Left hindlimb (tissue), 1 donor: ENCODE results near the gene PGAM5.
"Not testable (repeated sequence)": the region's sequence is repeated elsewhere in the genome, so short reads cannot be mapped to it uniquely, and the experiment has no call there.

ENCODE experiments used
- DNase-seq: peaks from one replicate; pipeline ENCODE4 v3.0.0-alpha.2; 2018

The PGAM5 gene

DNA sequence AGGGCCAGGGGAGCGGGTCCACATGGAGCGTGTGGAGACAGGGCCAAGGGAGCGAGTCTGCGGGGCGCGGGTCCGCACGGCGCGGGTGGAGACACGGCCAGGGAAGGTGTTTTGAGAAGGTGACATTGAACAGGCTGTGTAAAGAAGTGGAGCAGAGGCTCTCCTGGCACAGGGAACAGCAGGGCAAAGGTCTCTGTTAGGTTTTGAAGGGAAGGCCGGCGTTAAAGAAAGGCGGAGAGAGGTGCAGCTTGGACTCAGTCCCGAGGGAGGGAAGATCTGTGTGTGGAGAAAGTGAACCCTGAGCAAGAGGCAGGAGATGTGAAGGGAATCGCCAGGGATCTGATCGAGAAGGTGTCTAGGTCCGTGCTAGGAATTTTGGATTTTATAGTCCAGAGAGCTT is 21.4 kb upstream of the PGAM5 start:
- DNase-seq, result no peak

DNA sequence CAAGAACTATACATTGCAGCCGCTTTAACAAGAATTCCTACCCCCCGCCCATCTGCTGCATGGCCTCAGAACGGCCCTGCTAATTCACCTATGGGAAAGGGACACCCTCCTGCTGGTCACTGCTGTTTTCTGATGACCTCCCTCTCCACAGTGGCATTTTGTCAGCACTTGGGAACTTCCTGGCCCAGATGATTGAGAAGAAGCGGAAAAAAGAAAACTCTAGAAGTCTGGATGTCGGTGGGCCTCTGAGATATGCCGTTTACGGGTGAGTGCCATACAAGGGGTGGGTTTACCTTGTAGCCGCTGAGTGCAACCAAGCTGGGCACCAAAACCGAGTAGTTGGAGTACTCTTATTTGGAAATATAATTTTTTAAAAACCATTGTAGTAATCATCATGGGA is 20.5 kb upstream of the PGAM5 start:
- DNase-seq, result no peak

DNA sequence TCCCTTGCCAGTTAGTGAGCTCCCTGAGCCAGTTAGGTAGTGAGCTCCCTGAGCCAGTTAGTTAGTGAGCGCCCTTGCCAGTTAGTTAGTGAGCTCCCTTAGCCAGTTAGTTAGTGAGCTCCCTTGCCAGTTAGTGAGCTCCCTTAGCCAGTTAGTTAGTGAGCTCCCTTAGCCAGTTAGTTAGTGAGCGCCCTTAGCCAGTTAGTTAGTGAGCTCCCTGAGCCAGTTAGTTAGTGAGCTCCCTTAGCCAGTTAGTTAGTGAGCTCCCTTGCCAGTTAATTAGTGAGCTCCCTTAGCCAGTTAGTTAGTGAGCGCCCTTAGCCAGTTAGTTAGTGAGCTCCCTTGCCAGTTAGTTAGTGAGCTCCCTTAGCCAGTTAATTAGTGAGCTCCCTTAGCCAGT is 18.6 kb upstream of the PGAM5 start:
- DNase-seq, result not testable (repeated sequence)

DNA sequence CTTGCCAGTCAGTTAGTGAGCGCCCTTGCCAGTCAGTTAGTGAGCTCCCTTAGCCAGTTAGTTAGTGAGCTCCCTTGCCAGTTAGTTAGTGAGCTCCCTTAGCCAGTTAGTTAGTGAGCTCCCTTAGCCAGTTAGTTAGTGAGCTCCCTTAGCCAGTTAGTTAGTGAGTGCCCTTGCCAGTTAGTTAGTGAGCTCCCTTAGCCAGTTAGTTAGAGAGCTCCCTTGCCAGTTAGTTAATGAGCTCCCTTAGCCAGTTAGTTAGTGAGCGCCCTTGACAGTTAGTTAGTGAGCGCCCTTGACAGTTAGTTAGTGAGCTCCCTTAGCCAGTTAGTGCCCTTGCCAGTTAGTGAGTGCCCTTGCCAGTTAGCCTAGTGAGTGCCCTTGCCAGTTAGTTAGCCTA is 15.8 kb upstream of the PGAM5 start:
- DNase-seq, result not testable (repeated sequence)

DNA sequence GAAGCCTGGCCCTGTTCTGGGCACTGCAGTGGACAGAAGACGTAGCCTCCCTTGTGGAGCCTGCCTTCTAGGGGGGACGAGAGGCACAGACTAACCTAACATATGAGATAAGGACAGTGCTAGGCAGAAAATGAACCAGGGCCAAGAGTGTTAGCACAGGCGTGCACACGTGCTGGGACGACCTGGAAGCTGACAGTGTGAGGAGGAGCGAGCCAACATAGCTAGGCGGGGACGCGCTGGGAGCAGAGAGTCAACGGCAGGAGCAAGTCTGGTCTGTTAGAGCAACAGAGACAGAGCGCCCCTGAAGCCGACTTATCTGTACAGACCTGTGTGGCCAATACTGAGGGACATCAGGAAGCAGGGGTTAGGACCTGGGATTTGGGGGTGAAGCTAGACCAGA is 15.2 kb upstream of the PGAM5 start:
- DNase-seq, result no peak

DNA sequence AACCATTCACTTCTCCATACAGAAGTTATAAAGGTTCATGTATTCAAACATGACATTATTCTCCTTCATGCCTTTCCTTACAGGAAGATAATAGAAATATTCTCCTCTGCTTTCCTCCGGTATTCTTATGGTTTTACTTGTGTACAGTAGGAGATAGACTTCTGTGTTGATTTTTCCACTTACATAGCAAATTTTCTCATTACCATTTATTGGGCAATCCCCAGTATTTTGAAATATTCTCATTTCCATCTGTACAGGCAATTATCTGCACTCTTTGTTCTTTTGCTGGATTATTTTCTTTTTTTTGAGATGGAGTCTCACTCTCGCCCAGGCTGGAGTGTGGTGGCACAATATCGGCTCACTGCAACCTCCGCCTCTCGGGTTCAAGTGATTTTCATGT is 12.3 kb upstream of the PGAM5 start:
- DNase-seq, result no peak

DNA sequence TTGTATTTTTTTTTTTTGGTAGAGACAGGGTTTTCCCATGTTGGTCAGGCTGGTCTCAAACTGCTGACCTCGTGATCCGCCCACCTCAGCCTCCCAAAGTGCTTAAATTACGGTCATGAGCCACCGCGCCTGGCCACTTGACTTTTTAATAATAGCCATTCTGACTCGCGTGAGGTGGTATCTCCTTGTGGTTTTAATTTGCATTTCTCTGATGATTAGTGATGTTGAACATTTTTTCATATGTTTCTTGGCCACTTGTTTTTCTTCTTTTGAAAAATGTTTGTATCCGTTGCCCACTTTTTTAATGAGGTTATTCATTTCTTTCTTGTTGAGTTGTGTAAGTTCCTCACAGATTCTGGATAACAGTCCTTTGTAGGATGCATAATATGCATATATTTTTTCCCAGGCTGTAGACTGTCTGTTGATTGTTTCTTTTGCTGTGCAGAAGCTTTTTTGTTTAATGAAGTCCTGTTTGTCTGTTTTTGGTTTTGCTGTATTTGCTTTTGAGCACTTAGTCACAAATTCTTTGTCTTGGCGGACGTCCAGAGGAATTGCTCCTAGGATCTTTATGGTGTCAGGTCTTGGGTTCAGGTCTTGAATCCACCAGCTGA is 10.3 kb upstream of the PGAM5 start:
- DNase-seq, result no peak

DNA sequence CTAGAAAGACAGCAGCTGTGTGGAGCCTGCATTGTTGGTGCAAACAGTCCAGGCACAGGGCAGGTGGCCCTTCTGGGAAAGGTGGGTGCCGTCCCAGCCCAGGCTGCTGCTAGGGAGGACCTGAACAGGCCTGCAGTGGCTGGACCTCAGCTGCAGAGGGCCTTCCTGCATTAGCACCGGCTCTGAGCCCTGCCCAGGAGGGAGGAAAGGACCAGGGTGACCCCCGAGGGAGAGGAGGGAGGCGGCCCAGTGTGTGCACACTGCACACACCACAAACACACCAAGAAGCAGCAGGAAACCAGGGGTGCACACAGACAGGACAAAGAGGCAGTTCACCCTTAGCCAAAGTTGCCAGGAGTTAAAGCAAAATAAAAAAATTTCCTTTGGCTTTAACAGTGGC is 8.0 kb upstream of the PGAM5 start:
- no peak for DNase-seq

DNA sequence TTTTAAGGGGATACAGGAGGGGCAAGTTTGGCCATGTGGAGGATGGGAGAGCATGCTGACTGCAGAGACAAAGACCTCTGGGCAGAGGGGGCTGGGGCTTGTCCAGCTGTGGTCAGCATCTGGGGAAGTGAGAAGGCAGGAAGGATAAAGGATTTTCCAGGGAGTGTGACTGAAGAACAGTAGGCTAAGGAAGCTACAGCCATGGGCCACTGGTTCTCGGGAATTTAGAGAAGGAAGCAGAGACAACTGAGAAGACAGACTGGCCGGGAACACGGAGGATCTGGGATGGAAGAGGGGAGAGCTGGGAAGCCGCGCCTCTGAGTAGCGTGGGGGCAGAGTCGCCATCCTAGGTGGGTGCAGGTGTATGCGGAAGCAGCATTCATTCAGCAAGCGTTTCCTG is 7.0 kb upstream of the PGAM5 start:
- no peak for DNase-seq

DNA sequence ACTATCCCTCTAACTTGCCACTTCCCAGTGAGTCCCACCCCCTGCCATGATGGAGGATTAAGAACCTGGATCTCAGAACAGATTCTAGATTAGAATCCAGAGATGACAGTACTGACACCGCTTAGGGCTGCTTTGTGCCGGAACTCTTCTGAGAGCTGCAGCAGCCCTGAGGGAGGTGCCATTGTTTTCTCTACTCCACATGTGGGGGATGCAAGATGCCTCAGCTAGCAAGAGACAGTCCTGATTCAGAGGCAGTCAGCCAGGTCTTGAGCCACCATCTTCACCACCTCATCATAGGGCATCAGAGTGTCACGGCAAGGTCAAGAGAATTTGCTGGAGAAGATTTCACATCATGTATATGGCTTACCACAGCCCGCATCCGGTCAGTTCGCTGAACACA is 3.4 kb upstream of the PGAM5 start:
- DNase-seq, result no peak

DNA sequence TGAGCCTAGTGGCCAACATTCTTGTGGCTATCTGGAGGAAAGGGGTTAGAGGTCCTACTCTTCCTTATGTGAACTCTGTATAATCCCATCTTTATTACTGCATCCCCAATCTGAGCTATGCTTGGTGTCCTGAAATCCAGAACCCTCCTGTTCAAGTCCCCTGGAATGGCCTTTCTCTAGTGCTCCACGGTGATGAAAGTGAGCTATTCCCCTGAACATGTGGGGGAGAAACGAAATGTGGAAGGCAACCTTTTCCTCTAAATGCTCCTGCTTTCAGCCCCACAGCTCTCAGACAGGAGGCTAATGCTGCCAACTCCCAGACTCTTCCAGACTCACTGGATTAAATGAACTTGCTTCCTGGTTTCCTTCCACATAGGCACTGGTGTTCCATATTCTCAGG is 2.5 kb upstream of the PGAM5 start:
- no peak for DNase-seq

DNA sequence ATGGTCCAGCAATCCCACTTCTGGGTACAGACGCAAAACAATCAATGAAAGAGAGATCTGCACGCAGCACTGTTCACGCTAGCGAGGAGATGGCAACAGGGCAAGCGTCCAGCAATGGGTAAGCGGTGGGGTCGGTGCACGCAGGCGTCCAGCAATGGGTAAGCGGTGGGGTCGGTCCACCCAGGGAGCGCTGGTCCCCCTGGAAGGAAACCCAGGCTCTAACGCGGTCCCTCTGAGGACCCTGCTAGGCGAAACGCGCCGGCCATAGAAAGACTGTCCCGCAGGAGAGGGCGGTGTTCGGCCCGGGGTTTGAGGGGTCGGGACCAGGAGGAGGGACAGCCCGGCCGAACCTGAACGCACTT is 618 bp upstream of the PGAM5 start:
- peak; percentile 44 for DNase-seq

DNA sequence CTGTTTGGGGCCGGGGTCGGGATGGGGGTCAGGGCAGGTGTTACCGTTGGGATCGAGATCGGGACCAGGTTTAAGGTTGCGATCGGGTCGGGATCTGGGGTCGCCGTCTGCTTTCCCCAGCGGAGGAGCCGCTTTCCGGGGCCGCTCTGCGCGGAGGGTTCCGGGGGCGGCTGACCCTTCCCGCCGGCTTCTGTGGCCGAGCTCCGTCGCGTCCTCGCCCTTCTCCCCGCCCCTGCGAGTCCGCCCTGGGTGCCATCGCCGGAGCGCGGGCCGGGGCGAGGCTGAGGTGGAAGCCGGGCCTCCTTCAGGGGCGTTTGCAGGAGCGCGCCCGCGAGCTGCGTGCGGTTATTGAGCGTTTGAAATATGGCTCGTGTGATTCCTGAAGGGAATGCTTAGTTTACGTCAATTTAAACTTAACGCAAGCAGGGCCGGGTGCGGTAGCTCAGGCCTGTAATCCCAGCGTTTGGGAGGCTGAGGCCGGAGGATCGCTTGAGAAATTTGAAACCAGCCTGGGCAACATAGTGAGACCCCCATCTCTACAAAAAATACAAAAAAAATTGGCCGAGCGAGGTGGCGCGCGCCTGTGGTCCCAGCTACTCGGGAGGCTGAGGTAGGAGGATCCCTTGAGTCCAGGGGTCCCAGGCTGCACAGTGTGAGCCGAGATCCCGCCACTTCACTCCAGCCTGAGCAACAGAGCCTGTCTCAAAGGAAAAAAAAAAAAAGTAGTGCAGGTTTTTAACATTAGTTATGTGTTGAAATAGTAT is 620 bp downstream of the PGAM5 start:
- no peak for DNase-seq

DNA sequence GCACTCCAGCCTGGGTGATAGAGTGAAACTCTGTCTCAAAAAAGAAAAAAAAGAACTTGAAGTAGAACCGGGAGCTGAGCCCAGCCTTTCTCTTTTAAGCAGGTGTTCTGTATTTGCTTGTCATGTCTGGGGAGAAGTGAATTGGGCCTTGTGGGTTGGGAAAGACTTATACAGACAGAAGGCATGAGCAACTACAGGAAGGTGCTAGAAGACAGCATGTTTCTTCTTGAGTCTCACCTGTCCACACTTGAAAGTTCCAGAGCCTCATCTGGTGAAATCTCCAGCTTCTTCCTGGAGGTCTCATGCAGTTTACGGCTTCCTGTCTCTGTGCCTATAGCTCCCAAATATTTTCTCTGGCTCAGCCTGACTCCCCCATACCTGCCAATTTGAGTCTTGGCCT is 2.5 kb downstream of the PGAM5 start:
- no peak for DNase-seq

DNA sequence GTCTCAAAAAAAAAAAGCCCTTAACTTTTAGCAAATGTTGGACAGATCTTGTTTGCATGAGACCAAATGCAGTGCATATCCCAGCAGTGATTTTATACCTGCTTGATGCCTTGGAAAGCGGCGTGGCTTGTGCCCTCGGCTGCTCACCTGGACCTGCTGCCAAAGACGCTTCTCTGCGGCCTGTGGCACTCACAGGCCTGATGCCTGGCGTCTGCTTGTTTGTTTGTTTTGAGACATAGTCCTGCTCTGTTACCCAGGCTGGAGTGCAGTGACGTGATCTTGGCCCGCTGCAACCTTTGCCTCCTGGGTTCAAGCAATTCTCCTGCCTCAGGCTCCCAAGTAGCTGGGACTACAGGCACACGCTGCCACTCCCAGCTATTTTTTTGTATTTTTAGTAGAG is 5.2 kb downstream of the PGAM5 start:
- no peak for DNase-seq

DNA sequence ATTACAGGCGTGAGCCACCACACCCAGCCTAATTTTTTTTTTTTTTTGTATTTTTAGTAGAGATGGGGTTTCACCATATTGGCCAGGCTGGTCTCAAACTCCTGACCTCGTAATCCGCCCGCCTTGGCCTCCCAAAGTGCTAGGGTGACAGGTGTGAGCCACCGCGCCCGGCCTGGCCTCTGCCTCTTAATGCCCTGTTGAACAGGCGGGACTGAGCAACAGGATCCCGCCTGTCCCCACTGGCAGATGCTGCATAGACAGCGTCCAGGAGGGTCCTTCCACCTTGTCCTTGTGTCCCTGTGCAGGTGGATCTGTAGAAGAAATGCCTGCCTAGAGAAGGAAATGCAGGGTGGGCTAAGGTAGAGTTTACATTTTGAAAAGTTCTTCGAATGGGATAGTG is 5.7 kb downstream of the PGAM5 start:
- no peak for DNase-seq

DNA sequence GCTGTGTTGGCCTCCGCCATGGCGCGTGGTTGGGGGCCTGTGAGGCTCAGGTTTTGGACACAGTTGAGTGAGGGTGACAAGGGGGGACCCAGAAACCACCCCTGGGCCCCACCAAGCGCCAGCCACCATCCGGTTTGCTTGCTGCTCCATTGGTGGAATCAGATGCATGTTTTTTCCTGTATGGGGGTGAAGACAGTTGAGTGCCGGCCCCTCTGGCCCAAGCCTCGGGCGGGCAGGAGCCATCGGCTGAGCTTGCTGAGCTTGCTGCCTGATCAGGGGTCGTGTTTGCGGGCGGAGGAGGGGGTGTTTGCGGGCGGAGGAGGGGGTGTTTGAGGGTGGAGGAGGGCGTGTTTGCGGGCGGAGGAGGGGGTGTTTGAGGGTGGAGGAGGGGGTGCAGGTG is 6.4 kb downstream of the PGAM5 start:
- no peak for DNase-seq

DNA sequence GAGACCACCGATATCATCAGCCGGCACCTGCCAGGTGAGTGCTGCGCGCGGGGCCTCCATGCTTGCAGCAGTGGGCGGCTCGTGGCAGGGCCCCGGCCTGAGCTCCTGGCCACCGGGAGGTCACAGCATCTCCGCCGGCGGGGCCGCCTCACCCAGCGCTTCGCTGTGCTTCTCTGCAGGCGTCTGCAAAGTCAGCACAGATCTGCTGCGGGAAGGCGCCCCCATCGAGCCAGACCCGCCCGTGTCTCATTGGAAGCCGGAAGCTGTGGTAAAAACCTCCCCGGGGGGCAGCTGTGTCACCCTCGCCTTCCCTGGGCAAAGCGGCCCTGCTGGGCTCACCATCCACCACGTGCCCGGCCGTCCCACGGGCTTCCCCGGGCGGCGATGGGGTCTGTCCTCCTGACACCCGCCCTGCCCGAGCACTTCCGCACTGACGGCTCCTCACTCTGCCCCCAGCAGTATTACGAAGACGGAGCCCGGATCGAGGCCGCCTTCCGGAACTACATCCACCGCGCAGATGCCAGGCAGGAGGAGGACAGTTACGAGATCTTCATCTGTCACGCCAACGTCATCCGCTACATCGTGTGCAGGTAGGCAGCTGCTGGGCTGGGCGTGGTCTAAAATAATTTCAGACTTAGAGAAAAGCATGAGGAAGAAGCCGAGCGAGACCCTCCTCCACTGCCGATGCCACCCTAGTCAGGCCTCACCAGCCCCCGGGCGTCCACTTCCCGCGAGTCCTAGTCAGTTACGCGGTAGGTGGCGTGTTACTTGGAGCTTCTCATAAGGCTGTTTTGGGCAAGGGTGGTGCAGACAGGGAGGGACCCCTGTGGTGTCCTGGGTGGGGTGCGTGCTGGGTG is 7.1 kb downstream of the PGAM5 start:
- no peak for DNase-seq

DNA sequence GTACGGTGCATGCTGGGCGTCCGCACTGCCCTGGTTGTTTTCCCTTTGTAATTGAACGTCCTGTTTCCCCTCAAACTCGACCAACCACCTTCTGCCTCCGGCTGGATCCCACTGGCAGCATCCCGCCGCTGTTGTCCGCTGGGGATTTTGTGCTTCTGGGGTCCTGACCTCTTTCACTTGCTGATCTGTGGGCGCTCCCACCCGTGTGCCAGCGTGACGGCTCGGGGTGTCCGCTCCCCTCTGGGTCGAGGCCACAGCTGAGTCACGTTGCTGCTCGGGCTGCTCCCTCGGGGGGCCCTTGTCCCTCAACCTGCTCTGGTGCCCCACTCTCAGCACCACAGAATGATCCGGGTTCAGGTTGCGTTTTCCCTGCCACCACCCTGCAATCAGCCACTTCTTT is 8.0 kb downstream of the PGAM5 start:
- no peak for DNase-seq

DNA sequence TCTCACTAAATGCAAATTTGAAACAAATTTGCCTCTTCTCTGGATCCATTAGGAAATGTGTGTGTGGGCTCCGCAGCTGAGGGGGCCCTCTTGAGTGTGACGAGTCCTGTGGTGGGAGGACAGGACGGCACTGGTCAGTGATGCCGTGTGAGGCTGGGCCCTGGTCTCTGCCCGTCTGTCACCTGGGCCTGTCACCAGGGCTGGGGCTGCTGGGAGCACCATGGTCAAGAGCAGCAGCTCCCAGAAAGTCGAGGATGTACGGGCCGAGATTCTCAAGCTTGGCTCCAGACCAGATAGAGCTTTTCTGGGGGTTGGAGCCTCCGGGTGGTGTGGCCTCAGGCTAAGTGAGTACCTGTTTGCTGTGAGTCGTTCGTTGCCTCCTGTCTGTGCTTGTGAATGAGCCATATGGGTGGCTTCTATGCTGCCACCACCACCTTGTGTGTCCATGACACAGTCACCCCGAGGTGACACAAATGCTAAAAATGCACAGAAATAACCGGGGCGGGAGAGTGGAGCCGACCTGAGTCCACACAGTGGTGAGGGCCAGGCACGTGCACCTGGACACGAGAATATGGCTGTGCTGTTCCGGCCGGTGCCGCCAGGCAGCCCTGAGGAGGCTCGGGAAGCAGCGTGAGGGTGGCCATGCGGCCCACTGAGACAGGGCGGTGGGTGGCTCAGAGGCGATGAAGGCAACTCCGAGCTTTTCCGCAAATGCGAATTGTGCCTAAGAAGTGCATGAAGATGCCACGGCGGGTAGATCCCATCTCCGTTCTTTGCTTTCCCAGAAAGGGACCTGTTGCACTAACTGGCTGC is 8.7 kb downstream of the PGAM5 start:
- no peak for DNase-seq

DNA sequence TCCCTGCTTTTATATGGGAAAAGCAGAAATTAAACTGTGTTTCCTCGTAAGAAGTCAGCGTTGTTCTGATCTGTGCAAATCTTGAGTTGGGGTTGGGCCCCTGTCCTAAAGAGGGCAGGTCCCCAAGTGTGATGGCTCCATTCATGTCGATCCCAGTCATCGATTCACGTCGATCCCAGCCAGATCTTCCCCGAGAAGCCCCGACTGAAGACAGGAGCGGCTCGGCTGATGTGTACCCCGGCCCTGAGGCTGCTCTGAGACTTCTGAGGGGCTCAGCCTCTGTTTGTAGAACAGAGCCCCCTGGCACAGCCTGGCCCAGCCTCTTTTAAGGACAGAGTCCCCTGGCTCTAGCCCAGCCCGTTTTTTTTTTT is 9.3 kb downstream of the PGAM5 start:
- DNase-seq, result no peak

DNA sequence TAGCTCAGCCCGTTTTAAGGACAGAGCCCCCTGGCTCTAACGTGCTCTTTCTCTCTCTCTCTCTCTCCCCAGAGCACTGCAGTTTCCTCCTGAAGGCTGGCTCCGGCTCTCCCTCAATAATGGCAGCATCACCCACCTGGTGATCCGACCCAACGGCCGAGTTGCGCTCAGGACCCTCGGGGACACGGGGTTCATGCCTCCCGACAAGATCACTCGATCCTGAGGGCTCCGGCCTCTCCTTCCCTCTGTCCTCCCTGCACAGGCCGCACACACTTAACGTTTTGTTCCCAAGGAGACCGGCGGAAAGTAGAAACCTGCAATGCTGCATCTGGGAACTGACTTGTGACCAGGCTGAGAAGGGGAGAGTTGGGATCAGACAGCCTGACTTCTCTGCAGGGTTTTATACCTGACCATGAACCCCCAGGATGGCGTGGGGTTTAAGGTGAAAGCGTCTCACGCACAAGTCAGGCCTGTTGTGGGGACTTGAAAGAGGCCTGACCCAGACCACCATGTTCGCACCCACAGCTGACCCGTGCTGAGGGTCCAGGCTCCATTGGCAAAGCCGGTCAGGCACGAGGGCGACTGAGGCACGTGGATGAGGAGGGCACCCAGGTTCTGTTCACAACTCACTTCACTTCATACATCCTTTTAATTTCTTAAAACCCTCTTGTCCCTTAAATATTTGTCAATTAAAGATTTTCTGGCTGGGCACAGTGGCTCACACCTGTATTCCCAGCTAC is 10.1 kb downstream of the PGAM5 start:
- DNase-seq, result no peak
